Stimulated activated CD4-positive, alpha-beta T cell treated with anti-CD3 and anti-CD28 coated beads, Interleukin-4, amount 100 ng/mL, for 48 hours (primary cell): ENCODE data around the gene TMTC1.

Experiments used
- DNase-seq, 2 donors: peaks; one replicate each; pipeline ENCODE4 v3.0.0-alpha.2; 2020; ENCODE audit warnings: low read depth in 2 of 2

TMTC1 gene

DNA sequence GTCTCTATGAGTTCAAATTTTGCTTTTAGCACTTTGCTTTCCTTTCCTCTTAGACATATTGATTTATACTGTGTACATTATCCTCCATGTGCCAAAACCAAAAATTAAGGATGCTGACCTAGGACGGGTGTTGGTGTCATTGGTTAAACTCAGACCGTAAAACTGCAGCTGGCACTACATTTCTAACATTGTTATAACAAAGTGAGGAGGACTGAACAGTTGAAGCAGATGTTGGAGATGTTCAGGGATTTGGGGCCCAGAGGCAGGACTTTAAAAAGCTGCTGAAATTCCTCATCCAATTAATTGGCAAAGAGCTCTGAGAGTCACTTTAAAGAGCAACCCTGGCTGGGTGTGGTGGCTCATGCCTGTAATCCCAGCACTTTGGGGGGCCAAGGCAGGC, 72.4 kb downstream of the TMTC1 start:
- DNase-seq: no peak

DNA sequence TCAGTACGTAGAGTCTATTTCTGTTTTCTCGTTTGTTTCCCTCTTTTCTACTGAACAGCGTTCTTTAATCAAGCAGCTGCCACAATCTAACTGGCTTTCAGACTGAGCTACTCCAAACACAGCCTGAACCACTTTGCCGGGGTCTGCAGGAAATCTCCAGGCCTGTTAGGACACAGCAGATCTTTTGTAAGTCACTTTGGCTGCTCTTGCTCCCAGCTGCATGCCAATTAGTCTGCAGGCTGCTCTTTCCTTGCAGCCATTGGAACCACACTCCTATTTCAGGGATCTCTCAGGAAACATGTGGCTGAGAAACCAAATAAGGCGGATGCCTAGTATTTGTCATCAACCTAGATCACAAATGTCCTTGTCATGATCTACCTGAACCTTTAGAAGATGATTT, 73.6 kb downstream of the TMTC1 start:
- DNase-seq: no peak

DNA sequence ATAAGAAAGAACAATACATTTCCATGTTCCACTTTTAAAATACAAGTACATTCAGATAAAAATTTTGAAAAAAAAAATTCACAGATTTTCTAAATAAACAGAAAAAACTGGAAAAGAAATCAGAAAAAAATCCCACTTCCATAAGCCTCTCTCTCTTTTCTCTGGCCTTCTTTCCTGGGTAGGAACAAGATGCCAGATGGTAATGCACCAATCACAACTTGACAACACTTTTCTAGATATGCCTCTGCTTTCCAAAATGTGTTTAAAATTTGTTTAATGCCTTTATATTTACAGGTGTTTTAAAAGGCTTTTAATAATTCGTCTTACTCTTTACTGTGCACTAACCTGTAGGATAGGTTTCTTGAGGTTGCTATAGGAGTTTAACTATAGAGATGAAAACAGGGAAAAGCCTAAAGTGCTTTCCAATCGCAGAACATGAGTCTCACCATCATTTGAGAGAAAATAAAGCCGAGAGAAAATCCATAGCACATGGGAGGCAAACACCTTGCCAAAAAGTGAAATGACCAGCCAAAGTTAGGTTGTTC, 74.2 kb downstream of the TMTC1 start:
- DNase-seq: no peak

DNA sequence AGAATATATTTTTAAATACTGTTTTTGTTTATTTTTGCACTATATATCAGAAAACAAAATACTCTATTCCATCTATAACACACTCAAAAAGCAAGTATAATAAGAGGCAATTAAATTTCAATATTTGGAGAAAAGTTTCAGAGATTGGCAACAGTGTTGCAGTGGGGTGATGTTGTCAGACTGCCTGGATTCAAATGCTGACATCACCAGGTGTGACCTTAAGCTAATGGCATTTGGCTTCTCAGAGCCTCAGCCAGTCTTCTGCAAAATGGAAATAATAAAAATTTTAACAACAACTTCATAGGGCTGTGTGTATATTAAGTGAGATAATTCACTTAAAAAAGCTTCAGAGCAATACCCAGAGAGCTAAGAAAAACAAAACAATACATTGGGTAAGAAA, 74.7 kb downstream of the TMTC1 start:
- no peak for DNase-seq

DNA sequence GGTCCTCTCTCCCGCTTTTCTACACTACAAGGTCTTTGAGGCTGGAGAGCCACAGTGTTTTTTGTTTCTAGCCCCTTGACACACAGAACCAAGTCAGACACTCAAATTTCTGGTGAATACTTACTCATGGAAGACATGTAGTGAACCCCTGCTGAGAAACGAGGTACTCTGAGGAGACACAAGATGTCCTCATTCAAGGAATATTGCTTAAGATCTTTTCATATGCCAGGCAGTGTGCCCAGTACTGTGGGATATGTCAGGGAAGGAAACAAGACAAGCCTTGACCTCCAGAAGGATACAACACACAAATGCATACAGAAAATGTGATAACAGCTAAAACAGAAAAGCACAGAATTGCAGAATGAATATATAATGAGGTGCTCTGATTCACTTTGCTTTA, 75.9 kb downstream of the TMTC1 start:
- DNase-seq: no peak

DNA sequence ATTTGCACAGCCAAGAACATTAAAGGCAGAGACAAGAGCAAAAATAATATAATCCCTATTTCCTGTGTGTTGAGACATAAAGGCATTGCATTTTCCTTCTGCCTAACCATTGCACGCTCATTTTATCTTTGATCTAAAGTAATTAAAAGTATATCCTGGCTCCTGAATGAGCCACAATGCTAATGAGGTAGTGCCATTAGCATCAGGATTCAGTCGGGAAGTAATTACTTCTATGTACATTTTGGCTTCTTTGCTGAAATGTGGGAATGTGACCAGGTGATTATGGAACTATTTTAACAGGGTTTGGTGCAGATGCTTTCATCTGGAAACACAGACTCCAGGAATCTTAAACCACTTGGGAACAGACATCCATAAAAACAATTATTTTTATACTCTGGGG, 77.4 kb downstream of the TMTC1 start:
- DNase-seq: no peak

DNA sequence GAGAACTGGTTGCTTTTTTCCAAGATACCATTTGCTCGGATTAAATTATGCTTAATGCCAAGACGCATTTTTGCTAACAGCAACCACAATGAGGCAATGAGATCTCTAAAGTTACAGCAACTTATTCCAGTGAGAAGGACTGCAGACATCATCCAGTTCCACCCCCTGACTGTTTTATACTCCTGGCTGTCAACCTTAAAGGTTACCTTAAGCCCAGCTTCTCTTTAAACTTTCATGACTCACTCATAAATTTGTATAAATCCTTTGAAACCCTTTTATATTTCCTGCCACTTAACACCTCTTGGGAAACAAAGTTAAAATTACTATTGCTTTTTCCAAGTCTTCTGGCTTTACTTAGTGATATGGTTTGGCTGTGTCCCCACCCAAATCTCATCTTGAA, 80.2 kb downstream of the TMTC1 start:
- no peak for DNase-seq

DNA sequence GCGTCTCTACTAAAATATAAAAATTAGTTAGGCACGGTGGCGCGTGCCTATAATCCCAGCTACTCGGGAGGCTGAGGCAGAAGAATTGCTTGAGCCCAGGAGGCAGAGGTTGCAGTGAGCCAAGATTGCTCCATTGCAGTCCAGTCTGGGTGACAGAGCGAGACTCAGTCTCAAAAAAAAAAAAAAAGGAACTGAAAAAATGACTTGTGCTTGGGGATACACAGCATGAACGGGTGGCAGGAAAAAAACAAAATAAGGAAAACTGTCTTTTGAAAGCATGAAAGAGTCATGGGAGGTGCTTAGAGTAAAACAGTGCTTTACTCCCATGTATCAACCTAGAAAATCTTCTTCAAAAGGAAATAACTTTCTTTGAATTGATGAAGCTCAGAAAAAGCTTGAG, 80.8 kb downstream of the TMTC1 start:
- no peak for DNase-seq

DNA sequence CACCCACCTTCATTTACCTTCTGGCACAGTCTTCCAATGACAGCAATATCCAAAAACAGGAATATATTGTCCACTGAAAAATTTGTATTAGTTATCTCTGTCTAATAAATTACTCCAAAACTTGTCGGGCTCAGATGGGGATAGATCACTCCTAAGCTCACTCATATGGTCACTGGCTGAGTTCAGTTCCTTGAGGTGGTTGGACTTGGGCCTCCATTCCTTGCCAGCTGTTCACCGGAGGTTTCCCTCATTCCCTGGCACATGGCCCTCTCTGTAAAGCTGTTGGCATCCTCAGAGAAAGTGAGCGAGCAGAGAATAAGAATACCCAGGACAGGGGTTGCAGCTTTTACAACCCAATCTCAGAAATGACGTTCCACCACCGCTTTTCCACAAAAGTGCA, 81.5 kb downstream of the TMTC1 start:
- no peak for DNase-seq

DNA sequence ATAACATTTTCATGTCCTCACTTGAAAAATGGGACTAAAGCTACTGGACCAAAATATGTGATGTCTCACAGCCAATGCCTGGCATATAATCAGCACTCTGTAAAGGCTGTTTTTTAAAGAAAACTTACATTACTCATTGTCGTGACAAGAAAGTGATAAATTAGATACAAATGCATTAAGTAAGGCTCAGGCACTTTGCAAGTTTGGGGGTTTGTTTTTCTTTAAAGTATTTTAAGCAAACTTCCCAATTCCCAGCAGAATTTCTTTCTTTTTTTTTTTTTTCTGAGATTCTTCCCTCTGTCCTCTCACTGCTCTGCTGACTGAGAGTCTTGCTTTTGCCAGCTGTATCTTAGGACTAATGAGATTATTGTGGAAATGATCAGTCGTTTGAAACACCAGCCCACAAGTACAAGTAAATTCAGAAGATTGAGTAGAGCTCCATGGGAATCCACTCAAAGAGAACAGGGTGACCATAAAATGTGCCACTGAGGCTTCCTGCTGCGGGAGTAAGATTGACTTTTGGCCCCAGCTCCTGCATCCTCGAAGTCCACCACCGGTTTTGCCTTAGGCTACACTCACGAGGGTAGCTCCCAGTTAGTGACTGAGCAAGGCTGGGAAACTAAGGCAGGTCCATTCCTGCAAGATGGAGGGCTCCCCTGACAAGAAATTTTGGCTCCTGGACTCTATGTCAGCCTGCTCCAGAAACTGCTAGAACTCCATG, 82.8 kb downstream of the TMTC1 start:
- DNase-seq: no peak

DNA sequence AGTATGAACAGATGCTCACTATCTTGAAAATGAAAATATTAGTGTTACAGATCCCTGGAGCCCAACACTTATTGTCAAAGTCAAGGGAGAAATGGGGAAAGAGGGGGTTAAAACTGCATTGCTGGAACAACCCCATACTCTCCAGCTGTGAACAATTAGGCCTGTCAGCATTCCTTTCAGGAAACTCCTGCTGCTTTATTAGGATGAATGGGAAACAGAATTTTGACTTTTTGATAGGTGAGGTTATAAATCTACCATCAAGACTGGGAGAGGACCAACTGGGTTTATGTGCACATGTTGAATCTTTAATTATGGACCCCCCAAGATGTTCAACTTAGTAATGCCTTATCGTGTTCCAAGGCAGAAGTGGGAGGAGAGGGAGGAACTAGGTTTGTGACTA, 85.0 kb downstream of the TMTC1 start:
- no peak for DNase-seq

DNA sequence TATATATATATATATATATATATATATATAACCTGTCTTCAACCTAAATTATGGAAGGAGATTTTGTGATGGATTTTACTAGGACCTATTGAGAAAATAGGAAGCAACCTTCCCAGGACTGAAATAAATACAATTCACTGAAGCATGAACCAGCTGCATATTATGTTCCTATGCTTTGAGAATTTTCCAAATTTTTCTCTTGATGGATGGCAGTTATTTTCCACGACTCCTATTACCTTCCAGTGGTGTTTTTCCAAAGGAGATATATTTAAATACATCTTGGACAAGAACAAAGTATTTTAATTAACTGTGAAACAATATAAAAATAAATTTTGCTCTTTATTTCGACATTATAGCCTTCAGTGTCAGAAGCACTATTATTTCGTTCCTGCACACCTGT, 87.9 kb downstream of the TMTC1 start:
- no peak for DNase-seq

DNA sequence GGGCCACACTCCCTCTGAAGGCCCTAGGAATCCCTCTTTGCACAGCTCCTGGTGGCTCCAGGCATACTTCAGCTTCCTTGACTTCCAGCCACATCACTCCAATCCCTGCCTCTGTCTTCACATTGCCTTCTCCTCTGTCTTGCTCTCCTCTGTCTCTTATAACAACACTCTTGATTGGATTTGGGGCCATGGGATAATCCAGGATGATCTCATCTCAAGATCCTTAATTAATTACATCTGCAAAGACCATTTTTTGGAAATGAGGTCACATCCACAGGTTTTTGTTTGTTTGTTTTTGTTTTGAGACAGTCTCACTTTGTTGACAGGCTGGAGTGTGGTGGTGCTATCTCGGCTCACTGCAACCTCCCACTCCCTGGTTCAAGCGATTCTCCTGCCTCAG, 88.7 kb downstream of the TMTC1 start:
- no peak for DNase-seq

DNA sequence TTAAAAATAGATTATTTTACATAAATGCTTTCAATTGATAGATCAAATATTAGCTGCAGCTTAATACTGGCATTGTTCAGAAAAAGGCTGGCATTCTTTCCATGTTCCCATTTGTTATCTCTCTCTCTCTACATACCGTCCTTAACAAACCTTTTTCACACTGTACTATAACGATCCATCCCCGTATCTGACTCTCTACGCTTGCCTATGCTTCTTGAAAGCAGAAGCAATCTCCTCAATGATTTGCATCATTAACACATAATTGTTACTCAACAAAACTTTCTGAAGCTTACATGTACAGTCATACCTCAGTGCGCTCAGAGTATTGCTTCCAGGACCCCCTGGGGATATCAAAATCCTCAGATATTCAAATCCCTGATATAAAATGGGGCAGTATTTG, 89.7 kb downstream of the TMTC1 start:
- no peak for DNase-seq

DNA sequence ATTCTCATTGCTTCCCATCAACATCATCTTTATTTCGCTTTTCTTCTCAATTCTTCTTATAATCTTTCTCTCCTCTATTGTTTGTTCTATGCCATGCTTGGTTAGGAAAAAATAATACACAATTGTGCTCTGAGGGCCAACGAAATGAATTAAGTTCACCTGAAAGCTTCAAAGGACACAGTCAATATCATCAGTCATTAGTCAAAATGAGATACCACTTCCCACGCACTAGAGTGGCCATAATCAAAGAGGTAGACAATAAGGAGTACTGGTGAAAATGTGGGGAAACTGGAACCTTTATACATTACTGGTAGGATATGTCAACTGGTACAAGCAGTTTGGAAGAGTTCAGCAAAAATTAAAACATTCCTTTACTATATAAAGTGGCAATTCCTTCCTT, 91.5 kb downstream of the TMTC1 start:
- no peak for DNase-seq

DNA sequence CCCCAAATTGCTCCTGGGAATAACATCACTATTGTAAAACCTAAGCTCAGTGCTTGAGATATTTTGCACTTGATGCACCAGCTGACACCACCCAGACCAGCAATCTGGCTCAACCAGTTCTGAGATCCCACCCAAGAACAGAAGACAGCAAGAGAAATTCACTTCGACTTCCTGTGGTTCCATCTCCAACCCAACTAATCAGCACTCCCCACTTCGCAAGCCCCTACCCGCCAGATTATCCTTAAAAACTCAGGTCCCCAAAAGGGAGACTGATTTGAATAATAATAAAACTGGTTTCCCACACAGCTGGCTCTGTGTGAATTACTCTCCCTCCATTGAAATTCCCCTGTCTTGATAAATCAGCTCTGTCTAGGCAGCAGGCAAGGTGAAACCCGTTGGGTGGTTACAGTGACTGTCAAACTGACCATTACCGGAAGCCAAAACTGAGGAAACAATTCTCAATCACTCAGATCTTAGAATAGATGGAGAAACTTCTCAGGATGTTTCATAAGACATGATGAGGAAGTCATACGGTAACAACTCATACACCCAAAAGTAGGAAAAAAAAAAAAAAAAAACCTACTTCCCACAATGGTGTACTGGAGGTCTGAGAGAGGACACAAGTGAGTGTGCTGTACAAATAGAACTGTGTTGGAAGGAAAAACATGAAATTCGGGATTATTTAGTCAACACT, 92.4 kb downstream of the TMTC1 start:
- DNase-seq: no peak

DNA sequence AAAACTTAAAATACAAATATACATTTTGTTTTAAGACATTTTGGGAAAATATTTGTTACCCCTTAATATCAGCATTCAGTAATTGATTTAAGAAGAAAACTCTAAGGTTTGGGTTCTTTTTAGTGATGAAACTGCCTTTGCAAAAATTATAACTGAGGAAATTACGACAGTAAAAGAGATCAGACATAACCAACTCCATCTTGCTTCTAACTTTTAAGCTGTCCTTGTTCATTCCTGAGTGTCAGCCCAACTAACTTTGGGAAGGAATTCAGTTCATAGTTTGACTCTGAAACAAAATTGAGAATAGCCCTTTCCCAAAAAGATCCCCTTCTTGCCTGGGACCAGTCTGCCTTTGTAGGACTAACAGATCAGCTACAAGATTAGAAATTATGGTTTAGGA, 93.0 kb downstream of the TMTC1 start:
- DNase-seq: no peak

DNA sequence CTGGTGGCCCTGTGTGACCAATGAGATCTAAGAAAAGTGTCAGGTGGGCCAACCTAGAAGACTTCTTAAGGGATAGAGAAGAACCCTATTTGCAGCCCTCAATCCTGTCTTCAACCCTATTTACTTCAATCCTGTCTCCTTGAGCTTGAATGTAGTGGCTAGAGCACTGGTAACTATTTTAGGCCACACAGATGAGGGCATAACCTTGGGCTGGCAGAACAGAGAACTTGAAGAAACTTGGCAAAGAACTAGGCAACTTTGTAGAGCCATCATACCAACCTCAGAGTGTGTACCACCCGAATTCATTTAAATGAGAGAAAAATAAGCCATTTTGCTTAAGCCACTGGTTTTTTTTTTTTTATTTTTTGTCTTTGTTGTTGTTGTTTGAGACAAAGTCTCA, 94.8 kb downstream of the TMTC1 start:
- no peak for DNase-seq

DNA sequence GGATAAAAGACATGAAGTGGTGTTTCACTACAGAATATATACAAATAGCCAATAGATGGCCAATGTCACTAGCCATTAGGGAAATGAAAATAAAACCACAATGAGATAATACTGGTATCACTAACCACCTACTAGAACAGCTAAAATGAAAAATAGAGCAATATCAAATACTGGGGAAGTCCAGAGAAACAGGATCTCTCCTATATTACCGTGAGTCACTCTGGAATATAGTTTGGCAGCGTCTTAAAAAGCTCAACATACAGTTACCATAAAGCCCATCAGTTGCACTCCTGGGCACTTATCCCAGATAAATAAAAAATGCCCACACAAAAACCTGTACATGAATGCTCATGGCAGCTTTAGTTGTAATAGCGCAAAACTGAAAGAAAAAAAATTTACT, 101.7 kb downstream of the TMTC1 start:
- DNase-seq: no peak

DNA sequence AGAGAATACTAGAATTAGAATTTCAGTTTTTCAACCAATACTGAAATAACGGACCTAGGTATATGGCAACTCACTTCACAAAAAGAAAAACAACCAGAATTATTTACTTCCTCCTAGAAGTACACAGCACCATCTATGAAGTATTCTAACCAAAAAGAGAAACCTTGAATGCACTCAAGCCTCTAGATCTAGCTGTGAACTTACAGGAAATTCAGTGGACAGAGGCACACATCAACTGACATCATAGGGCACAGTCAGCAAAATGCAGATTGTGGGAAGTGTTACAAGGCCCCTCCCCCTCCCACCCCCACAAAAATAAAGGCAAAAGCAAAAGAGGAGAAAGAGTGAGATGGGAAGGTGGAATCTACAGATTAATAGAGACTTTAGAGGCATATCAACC, 102.4 kb downstream of the TMTC1 start:
- no peak for DNase-seq

DNA sequence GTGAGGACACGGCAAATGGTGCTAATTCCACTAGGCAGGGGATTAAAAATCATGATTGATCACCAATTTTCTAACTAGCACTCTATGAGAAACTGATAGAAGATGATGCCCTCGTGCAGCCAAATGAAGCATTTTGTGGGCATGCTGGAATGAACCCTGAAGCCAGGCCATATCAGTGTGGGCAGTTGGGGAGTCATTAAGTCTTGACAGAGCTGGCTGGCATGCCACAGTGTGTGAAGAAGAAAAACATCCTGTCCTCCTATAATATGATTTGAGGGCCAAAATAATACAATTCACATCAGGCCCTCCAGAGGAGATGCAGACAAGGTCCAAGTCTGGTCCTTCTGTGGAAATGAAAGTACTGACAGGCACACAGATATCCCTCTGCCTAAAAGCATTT, 107.1 kb downstream of the TMTC1 start:
- no peak for DNase-seq

DNA sequence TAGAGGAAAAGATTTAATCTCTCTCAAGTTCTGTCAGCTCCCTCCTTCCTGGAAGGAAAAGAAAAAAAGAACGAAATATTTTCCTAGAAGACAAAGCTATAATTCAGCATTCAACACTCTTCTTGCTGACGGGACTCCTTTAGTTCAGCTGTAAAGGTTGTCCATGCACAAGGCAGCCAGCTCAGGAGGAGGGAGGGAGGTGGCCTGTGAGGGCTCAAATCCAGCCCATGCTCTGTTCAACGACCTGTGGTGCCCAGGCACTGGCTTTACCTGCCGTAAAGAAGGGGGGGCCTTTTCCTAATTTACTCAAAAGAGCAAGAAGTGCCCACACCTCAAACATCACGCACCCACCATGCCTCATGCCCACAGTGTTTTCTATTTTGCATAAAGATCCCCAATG, 109.3 kb downstream of the TMTC1 start:
- no peak for DNase-seq

DNA sequence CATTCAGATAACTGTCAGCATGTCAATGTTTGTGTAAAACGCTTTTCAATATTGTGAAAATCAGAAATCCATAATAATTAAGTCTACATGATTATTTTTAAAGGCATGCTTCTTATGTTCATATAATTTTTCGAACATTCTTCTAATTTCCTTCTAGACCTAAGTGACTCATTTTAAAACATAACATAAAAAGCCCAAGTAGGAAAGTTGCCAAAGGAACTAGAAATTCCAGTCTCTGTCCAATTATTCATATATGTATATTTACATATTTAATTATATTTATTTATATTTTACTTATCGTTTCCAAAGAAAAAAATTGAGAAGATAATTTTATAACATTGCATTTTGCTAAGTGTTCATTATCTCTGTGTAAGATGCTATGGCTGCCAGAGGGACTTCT, 110.4 kb downstream of the TMTC1 start:
- no peak for DNase-seq

DNA sequence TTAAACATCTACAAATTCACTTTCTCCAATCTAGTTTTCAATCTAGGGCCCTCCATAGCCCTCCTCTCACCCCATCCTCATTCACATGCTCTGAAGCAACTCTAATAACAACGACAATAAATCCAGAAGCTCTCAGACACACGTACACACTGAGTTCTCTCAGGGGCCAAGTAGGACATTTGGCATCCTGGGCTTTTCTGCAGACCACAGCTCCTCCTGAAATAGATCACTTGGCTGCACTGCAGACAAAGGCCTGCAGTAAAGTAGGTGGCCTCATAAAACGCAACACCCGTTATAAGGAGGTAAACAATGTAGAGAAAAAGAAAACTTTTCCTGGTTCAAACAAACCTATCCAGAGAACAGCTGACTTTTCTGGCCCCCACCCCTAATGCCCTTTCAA, 111.2 kb downstream of the TMTC1 start:
- DNase-seq: no peak
